H1 (cell line): ENCODE measurements around the gene CPM. TPM values are rescaled to one million over a fixed set of nuclear protein-coding genes. Genes with fewer than 3 reads are reported as not detected.

Experiments used
- CTCF ChIA-PET: fragments of 300-600 bp; sonication (Branson Sonifier 250); formaldehyde crosslinking; loops from one replicate; lab custom pipeline; 2021; ENCODE audit not compliant: partially characterized antibody; lab: Charles Lee
- POLR2A ChIA-PET: fragments of 300-600 bp; sonication (Branson Sonifier 250); formaldehyde crosslinking; loops from one replicate; lab custom pipeline; 2021; ENCODE audit warnings: inconsistent platforms; ENCODE audit not compliant: partially characterized antibody; lab: Charles Lee
- DNase-seq, 2 experiments: peaks; one replicate each; pipeline versions ENCODE4 v3.0.0 to v3.0.0-alpha.2; 2010 to 2022; ENCODE audit warnings: low spot score in 2 of 2, low read depth in 1 of 2, mixed read lengths in 1 of 2
- FAIRE-seq: peaks from 2 replicates; lab custom pipeline; 2011; peaks lifted over from hg19 to GRCh38; lab: Jason Lieb, UNC
- H2AFZ ChIP-seq: 2 replicates; pipeline ENCODE4 v1.8.1; 2012; ENCODE audit warnings: low read length, inconsistent platforms
- H2AK5ac ChIP-seq: 2 replicates; pipeline ENCODE4 v1.6.1; 2013; ENCODE audit warnings: low read depth, low read length
- H2BK120ac ChIP-seq: replicated peaks from 2 replicates; pipeline ENCODE3; 2013; ENCODE audit warnings: low read depth, low read length, inconsistent platforms
- H2BK12ac ChIP-seq: 2 replicates; pipeline ENCODE4 v1.6.1; 2013; ENCODE audit warnings: low read depth, low read length
- H2BK15ac ChIP-seq: 2 replicates; pipeline ENCODE4 v1.6.1; 2013; ENCODE audit warnings: low read length
- H2BK20ac ChIP-seq: 2 replicates; pipeline ENCODE4 v1.6.1; 2013; ENCODE audit warnings: low read length
- H2BK5ac ChIP-seq: 2 replicates; pipeline ENCODE4 v1.6.1; 2013; ENCODE audit warnings: low read depth, low read length
- H3K14ac ChIP-seq: 2 replicates; pipeline ENCODE4 v1.6.1; 2013; ENCODE audit warnings: inconsistent platforms; ENCODE audit not compliant: insufficient read length
- H3K18ac ChIP-seq: 2 replicates; pipeline ENCODE4 v1.6.1; 2013; ENCODE audit warnings: low read length; ENCODE audit errors: extremely low read depth
- H3K23ac ChIP-seq: 2 replicates; pipeline ENCODE4 v1.6.1; 2013; ENCODE audit warnings: inconsistent platforms; ENCODE audit not compliant: insufficient read length
- H3K23me2 ChIP-seq: 2 replicates; pipeline ENCODE4 v1.6.1; 2013; ENCODE audit warnings: low read depth, low read length
- H3K27ac ChIP-seq: 2 replicates; pipeline ENCODE4 v1.6.1; 2011; ENCODE audit warnings: low read depth, low read length, inconsistent platforms
- H3K27me3 ChIP-seq, 4 experiments: replicated peaks in 1 of 4; 1 replicate in 1 of 4; 2 replicates in 3 of 4; pipeline versions ENCODE4 v1.6.1 to v1.8.1; 2011 to 2013; ENCODE audit warnings: low read length in 3 of 4, mild to moderate bottlenecking in 3 of 4, inconsistent platforms in 2 of 4, mixed read lengths in 2 of 4, moderate library complexity in 1 of 4; ENCODE audit not compliant: control insufficient read depth in 3 of 4, insufficient read depth in 3 of 4; ENCODE audit errors: extremely low read depth in 1 of 4
- H3K36me3 ChIP-seq, 4 experiments: 2 replicates each; pipeline versions ENCODE4 v1.6.1 to v1.8.1; 2011 to 2013; ENCODE audit warnings: mild to moderate bottlenecking in 4 of 4, low read length in 3 of 4, moderate library complexity in 2 of 4, control low read depth in 1 of 4, inconsistent platforms in 1 of 4; ENCODE audit not compliant: insufficient read depth in 4 of 4, control insufficient read depth in 2 of 4
- H3K4ac ChIP-seq: replicated peaks from 2 replicates; pipeline ENCODE3; 2013; ENCODE audit warnings: low read length, low read depth, mixed read lengths, inconsistent platforms; ENCODE audit not compliant: insufficient read length
- H3K4me1 ChIP-seq, 4 experiments: replicated peaks in 1 of 4; 1 replicate in 1 of 4; 2 replicates in 3 of 4; pipeline versions ENCODE4 v1.6.1 to v1.8.1; 2011 to 2013; ENCODE audit warnings: low read length in 3 of 4, inconsistent platforms in 2 of 4, mixed read lengths in 1 of 4; ENCODE audit not compliant: insufficient read depth in 4 of 4, control insufficient read depth in 3 of 4
- H3K4me2 ChIP-seq, 2 experiments: 2 replicates each; pipeline versions ENCODE4 v1.6.1 to v1.8.1; 2011 to 2013; ENCODE audit warnings: low read depth in 2 of 2, low read length in 2 of 2, control low read depth in 1 of 2, inconsistent platforms in 1 of 2, mild to moderate bottlenecking in 1 of 2; ENCODE audit not compliant: insufficient read depth in 1 of 2
- H3K4me3 ChIP-seq, 4 experiments: fragments of 200-600, 300-600 bp in 1 of 4; sonication (generic), shearing (Covaris generic), sonication (Bioruptor Twin) in 1 of 4; 2 replicates each; pipeline versions ENCODE4 v1.5.1 to v1.8.1; 2011 to 2016; ENCODE audit warnings: low read length in 4 of 4, low read depth in 3 of 4, control low read depth in 2 of 4, inconsistent platforms in 2 of 4, mild to moderate bottlenecking in 2 of 4, mixed read lengths in 1 of 4, moderate library complexity in 1 of 4; ENCODE audit not compliant: insufficient read depth in 2 of 4; ENCODE audit errors: extremely low read depth in 1 of 4
- H3K56ac ChIP-seq: replicated peaks from 2 replicates; pipeline ENCODE3; 2013; ENCODE audit warnings: low read depth, mild to moderate bottlenecking, mixed read lengths, low read length, inconsistent platforms; ENCODE audit not compliant: insufficient read length
- H3K79me1 ChIP-seq: 2 replicates; pipeline ENCODE4 v1.6.1; 2013; ENCODE audit warnings: low read depth, low read length, control low read depth
- H3K79me2 ChIP-seq, 2 experiments: 2 replicates each; pipeline versions ENCODE4 v1.6.1 to v1.8.1; 2012 to 2013; ENCODE audit warnings: low read length in 2 of 2, mild to moderate bottlenecking in 2 of 2, inconsistent platforms in 1 of 2; ENCODE audit not compliant: insufficient read depth in 2 of 2, control insufficient read depth in 1 of 2
- H3K9ac ChIP-seq, 4 experiments: replicated peaks in 1 of 4; 1 replicate in 1 of 4; 2 replicates in 3 of 4; pipeline versions ENCODE4 v1.6.1 to v1.8.1; 2011 to 2013; ENCODE audit warnings: low read depth in 3 of 4, low read length in 3 of 4, control low read depth in 2 of 4, mild to moderate bottlenecking in 2 of 4, moderate library complexity in 2 of 4, inconsistent platforms in 1 of 4; ENCODE audit errors: extremely low read depth in 1 of 4
- H3K9me3 ChIP-seq, 2 experiments: 2 replicates each; pipeline versions ENCODE4 v1.6.1 to v1.8.1; 2012 to 2013; ENCODE audit warnings: mild to moderate bottlenecking in 2 of 2, moderate library complexity in 2 of 2, control low read depth in 1 of 2, inconsistent platforms in 1 of 2, low read depth in 1 of 2, low read length in 1 of 2, mixed read lengths in 1 of 2; ENCODE audit not compliant: insufficient read depth in 2 of 2
- H4K20me1 ChIP-seq, 2 experiments: replicated peaks in 1 of 2; 2 replicates each; pipeline versions ENCODE3 to v1.8.1; 2011 to 2013; ENCODE audit warnings: inconsistent platforms in 2 of 2, low read length in 2 of 2, mild to moderate bottlenecking in 1 of 2; ENCODE audit not compliant: insufficient read depth in 2 of 2, control insufficient read depth in 1 of 2
- H4K5ac ChIP-seq: 2 replicates; pipeline ENCODE4 v1.6.1; 2013; ENCODE audit warnings: low read length, low read depth, mixed read lengths, inconsistent platforms; ENCODE audit not compliant: insufficient read length
- H4K8ac ChIP-seq: 2 replicates; pipeline ENCODE4 v1.8.0; 2013; ENCODE audit warnings: mild to moderate bottlenecking, moderate library complexity, low read length, inconsistent platforms; ENCODE audit not compliant: insufficient read depth; ENCODE audit errors: extremely low read depth
- H4K91ac ChIP-seq: replicated peaks from 2 replicates; pipeline ENCODE3; 2013; ENCODE audit warnings: low read length, mixed read lengths, inconsistent platforms; ENCODE audit not compliant: insufficient read length
- POLR2A ChIP-seq, 2 experiments: IDR thresholded peaks; 1 replicate in 1 of 2; 2 replicates in 1 of 2; pipeline ENCODE4 v1.6.1; 2011; ENCODE audit warnings: low read depth in 2 of 2, low read length in 2 of 2, mild to moderate bottlenecking in 2 of 2; ENCODE audit errors: control extremely low read depth in 1 of 2
- POLR2AphosphoS5 ChIP-seq: IDR thresholded peaks from 2 replicates; pipeline ENCODE4 v1.6.1; 2011; ENCODE audit warnings: low read depth, low read length
- RXRA ChIP-seq: IDR thresholded peaks from 2 replicates; pipeline ENCODE4 v1.6.1; 2011; ENCODE audit warnings: low read depth, mild to moderate bottlenecking, low read length, moderate library complexity; ENCODE audit not compliant: insufficient read depth
- SIRT6 ChIP-seq: IDR thresholded peaks from one replicate; pipeline ENCODE4 v1.7.1; 2012; ENCODE audit warnings: low read length, inconsistent platforms
- SRF ChIP-seq: IDR thresholded peaks from 2 replicates; pipeline ENCODE4 v1.6.1; 2011; ENCODE audit warnings: mild to moderate bottlenecking, low read depth, low read length, moderate library complexity
- SUZ12 ChIP-seq: fragments of 200-600 bp; sonication (generic); IDR thresholded peaks from 2 replicates; pipeline ENCODE4 v1.6.1; 2012; ENCODE audit warnings: mild to moderate bottlenecking, inconsistent platforms, low read length, moderate library complexity, mixed read lengths
- WGBS, 2 experiments: shearing (Covaris generic) in 1 of 2; methylation state at CpG; one replicate each; pipeline versions ENCODE4 v1.1.6 to v1.1.7; 2013 to 2015; ENCODE audit warnings: low lambda C conversion rate in 2 of 2, mixed read lengths in 2 of 2, inconsistent platforms in 1 of 2, low coverage in 1 of 2, missing lambda C conversion rate in 1 of 2; ENCODE audit not compliant: insufficient replicate concordance in 2 of 2, insufficient coverage in 1 of 2, insufficient read length in 1 of 2; ENCODE audit errors: extremely low coverage in 1 of 2, missing lambda C conversion rate in 1 of 2; 5-methylcytosine and 5-hydroxymethylcytosine counted together
- polyA plus RNA-seq, 7 experiments: library from polyadenylated mRNA; depleted of rRNA in 3 of 7; stranded (reverse) in 5 of 7; unstranded in 2 of 7; fragments of >200 nt in 5 of 7; fragments of 200-250 nt in 2 of 7; gene quantifications; 1 replicate in 5 of 7; 2 replicates in 1 of 7; 4 replicates in 1 of 7; pipeline versions ENCODE4 v1.2.1 to v1.2.3, GENCODE V29; 2011 to 2013; ENCODE audit warnings: missing spikeins in 2 of 7, mixed read lengths in 2 of 7
- total RNA-seq: library from RNA; stranded (reverse); fragmentation: NEBNext Ultra II Directional; extraction: Animal tissue kit (Norgen Biotek cat#: 25700); gene quantifications from 2 replicates; pipeline ENCODE4 v1.2.1, GENCODE V29; 2021

CPM gene
- total and polyA plus RNA-seq, 2 of the 8 experiments (the other 6 are each of a cell fraction or from before 2014, with no cell fraction given): 0.33 to 3.1 TPM

GRCh38 chr12:68835333-68835908 is 97.5 kb downstream of the CPM start:
- Histone ChIP-seq H4K91ac (no peak overlapping the region), H3K27me3 (no peaks in the 10 kb centered on the region), H3K23me2 (no peaks in the 10 kb centered on the region), H3K9ac (no peak overlapping the region), H4K8ac (no peak overlapping the region), H3K36me3 (peaks cover 16 to 88% (median 49%) of the 10 kb centered on the region in 4 experiments), H3K27ac (no peak overlapping the region), H4K5ac (no peak overlapping the region), H4K20me1 (peaks cover 0 to 2% of the 10 kb centered on the region in 2 experiments), H3K4me1 (peaks cover 0 to 7% (median 3%) of the 10 kb centered on the region in 4 experiments; a peak in 2 of 7 replicates), H3K18ac (no peak overlapping the region), H3K23ac (no peak overlapping the region), H2BK5ac (no peak overlapping the region), H2BK20ac (no peak overlapping the region), H3K9me3 (no peaks in the 10 kb centered on the region), H3K4me3 (no peak overlapping the region; a peak in 1 of 8 replicates), H3K4ac (peak overlapping the region; percentile 53), H2BK120ac (no peak overlapping the region), H2AFZ (no peak overlapping the region), H3K4me2 (no peak overlapping the region), H2BK12ac (no peak overlapping the region), H3K79me1 (no peaks in the 10 kb centered on the region), H2AK5ac (no peak overlapping the region), H3K14ac (no peak overlapping the region), H3K56ac (no peak overlapping the region), H2BK15ac (no peak overlapping the region), H3K79me2 (peaks cover 0 to 8% of the 10 kb centered on the region in 2 experiments; a peak in 1 of 4 replicates)
- peak in 1 of 2 experiments; percentile 44; a peak in 1 of 3 replicates for TF ChIP-seq POLR2A (IDR thresholded peaks at IDR 0.05; ENCODE audit: control extremely low read depth in 1 of 2, low read depth in 2 of 2, low read length in 2 of 2)
- no peak for TF ChIP-seq SIRT6
- no peak for TF ChIP-seq SRF
- TF ChIP-seq RXRA: no peak
- 0 out of 2 replicates have a peak, but pooled peaks have one; percentile 33 for TF ChIP-seq POLR2AphosphoS5
- no peak for TF ChIP-seq SUZ12
- CTCF ChIA-PET: no interaction called here
- 81% methylated on average over 10 of the region's 10 CpGs; no CpG with 5 or more reads in 1 of the 2 experiments for WGBS, 2 experiments
- POLR2A ChIA-PET: interaction anchor here (1.8 to 2.9 kb wide), 3 partner anchors 9 to 23 kb away, joined by 6 to 11 read pairs (median 7); no protein-coding TSS in a partner anchor
- FAIRE-seq (no peak), DNase-seq (no peak)
